ENCODE measurements around the gene AICDA. TPM values are rescaled to one million over a fixed set of nuclear protein-coding genes. Genes with fewer than 3 reads are reported as not detected.
A peak's percentile ranks its signal among the peaks of the same experiment; 100 is the strongest.

The AICDA gene
- total RNA-seq = under 1 TPM in 1 of 3 donors, not detected in 2; 0.96 TPM

- Histone ChIP-seq H3K9me3 (no peaks in the 10 kb centered on the region), H3K27ac (no peak within 1 kb of the TSS), H3K4me1 (no peaks in the 10 kb centered on the region), H3K27me3 (no peaks in the 10 kb centered on the region), H3K4me3 (no peak within 1 kb of the TSS), H3K36me3 (no peaks in the 10 kb centered on the region)
- DNase-seq (ENCODE audit: low spot score in 2 of 2) = no peak
- TF ChIP-seq POLR2AphosphoS5 (IDR thresholded peaks at IDR 0.05) = no peak
- TF ChIP-seq POLR2A (IDR thresholded peaks at IDR 0.05) = no peak
- no peak for TF ChIP-seq CTCF (IDR thresholded peaks at IDR 0.05)
- intact Hi-C loops (cut with DNase I; ENCODE audit: low total_unique reads) = no loop called here
Measured at GRCh38 chr12:8612629-8613028, at the start of gene AICDA. Gene AICDA, minus strand, starts transcription at chr12:8612859. Its CDS starts 92 bp downstream, at chr12:8612767.

DNA sequence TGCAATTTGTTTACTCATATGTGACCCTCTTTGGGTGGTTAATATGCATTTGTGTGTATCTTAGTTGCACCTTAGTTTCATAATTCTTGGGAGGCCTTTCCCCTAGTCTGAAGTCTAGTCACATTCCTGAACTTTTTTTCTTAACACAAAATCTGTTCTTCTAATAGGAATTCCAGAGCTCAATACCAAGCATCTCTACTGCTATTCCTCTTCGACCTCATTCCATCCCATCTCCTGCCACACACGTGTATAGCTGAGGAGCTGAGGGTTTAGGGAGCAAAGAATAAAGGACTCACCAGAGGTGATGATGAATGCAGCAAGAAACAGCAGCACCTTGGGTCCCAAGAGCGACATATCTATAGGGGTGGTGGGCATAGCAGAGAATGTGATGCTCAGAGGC, 49.1 kb upstream of the AICDA start:
- Histone ChIP-seq H3K27ac (no peak overlapping the region), H3K36me3 (no peaks in the 10 kb centered on the region), H3K9me3 (no peaks in the 10 kb centered on the region), H3K27me3 (no peaks in the 10 kb centered on the region), H3K4me3 (peak overlapping the region in 1 of 3 donors; percentile 47), H3K4me1 (no peaks in the 10 kb centered on the region)
- intact Hi-C loops (cut with DNase I; ENCODE audit: low total_unique reads) = no loop called here
- DNase-seq (ENCODE audit: low spot score in 2 of 2) = no peak
- TF ChIP-seq POLR2AphosphoS5 (IDR thresholded peaks at IDR 0.05) = no peak

DNA sequence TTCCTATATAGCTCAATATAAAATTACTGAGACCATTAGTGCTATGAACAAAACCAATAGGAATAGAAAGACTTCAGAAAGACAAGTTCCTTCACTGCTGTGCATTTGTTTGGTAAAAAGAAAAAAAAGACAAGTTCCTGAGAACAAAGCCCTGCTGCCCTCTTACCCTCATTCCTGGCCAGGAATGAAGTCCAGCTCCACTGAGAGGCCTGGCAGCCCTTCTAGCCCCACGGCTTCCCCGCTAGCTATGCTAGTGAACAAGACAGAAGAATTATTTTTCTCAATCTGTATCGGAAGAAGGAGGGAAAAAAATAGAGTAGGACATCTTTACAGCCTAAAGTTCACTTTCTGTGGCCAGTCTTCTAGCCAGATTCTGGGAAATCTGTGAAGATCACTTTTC, 48.4 kb upstream of the AICDA start:
- intact Hi-C loops (cut with DNase I; ENCODE audit: low total_unique reads) = no loop called here
- H3K4me3 ChIP-seq = peak overlapping the region in 1 of 3 donors; percentile 47

DNA sequence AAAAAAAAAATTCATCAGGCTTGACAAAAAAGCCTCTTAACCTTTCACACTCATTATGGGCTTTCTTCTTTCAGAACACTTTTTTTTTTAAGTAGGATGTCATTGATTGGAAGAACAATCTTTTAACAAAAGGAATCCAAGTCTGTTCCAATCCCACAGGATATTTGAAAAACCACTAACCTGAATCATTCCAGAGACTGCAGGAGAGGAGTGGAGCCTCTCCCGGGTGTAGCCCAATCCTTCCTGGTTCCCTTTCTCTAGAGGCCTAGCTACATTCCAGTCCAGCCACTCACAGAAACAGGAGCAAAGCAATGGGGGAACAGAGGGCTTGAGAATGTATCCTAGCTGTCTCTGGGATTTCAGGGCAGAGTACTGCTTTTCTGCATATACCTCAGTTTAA, 45.7 kb upstream of the AICDA start:
- intact Hi-C loops (cut with DNase I; ENCODE audit: low total_unique reads) = no loop called here
- Histone ChIP-seq H3K27me3 (no peaks in the 10 kb centered on the region), H3K4me1 (no peaks in the 10 kb centered on the region), H3K36me3 (no peaks in the 10 kb centered on the region), H3K27ac (peak overlapping the region in 1 of 2 donors; percentile 25), H3K4me3 (no peak overlapping the region), H3K9me3 (no peaks in the 10 kb centered on the region)
- DNase-seq (ENCODE audit: low spot score in 2 of 2) = no peak
- no peak for TF ChIP-seq POLR2A (IDR thresholded peaks at IDR 0.05)
- TF ChIP-seq CTCF (IDR thresholded peaks at IDR 0.05) = no peak
- TF ChIP-seq POLR2AphosphoS5 (IDR thresholded peaks at IDR 0.05) = no peak

More for the DNA sequence above, 48.4 kb upstream of the AICDA start:
- Histone ChIP-seq H3K27me3 (no peaks in the 10 kb centered on the region), H3K36me3 (no peaks in the 10 kb centered on the region), H3K4me1 (no peaks in the 10 kb centered on the region), H3K9me3 (no peaks in the 10 kb centered on the region), H3K27ac (no peak overlapping the region)
- TF ChIP-seq POLR2AphosphoS5 (IDR thresholded peaks at IDR 0.05) (no peak), POLR2A (IDR thresholded peaks at IDR 0.05) (no peak), CTCF (IDR thresholded peaks at IDR 0.05) (no peak)
- no peak for DNase-seq (ENCODE audit: low spot score in 2 of 2)

- H3K4me1 ChIP-seq = no peaks in the 10 kb centered on the region
- no peak for DNase-seq (ENCODE audit: low spot score in 2 of 2)
- no peak overlapping the region for H3K27ac ChIP-seq
- no peaks in the 10 kb centered on the region for H3K9me3 ChIP-seq
- no peaks in the 10 kb centered on the region for H3K27me3 ChIP-seq
- TF ChIP-seq POLR2AphosphoS5 (IDR thresholded peaks at IDR 0.05) (no peak), CTCF (IDR thresholded peaks at IDR 0.05) (no peak), POLR2A (IDR thresholded peaks at IDR 0.05) (no peak)
- intact Hi-C loops (cut with DNase I; ENCODE audit: low total_unique reads) = no loop called here
- no peaks in the 10 kb centered on the region for H3K36me3 ChIP-seq
- H3K4me3 ChIP-seq = no peak overlapping the region
Measured at GRCh38 chr12:8655421-8655820, 42.8 kb upstream of the AICDA start.
